BLaER1 treated with 17β-estradiol and CSF1 and Interleukin-3, amounts not matched to agents 10 nM and 100 nM (cell line): ENCODE data around the gene ERCC3.
"Not testable (repeated sequence)": the region's sequence is repeated elsewhere in the genome, so short reads cannot be mapped to it uniquely, and the experiment has no call there.

Source experiments
- H3K27ac ChIP-seq, 11 experiments: shearing (Covaris generic); formaldehyde crosslinking; 2 replicates each; pipeline ENCODE4 v1.8.1; 2022
- H3K27me3 ChIP-seq, 11 experiments: shearing (Covaris generic); formaldehyde crosslinking; 2 replicates each; pipeline ENCODE4 v1.8.1; 2022
- H3K36me3 ChIP-seq, 11 experiments: shearing (Covaris generic); formaldehyde crosslinking; 2 replicates each; pipeline ENCODE4 v1.8.1; 2022
- H3K4me1 ChIP-seq, 10 experiments: shearing (Covaris generic); formaldehyde crosslinking; 2 replicates each; pipeline ENCODE4 v1.8.1; 2022
- H3K4me2 ChIP-seq, 11 experiments: shearing (Covaris generic); formaldehyde crosslinking; 2 replicates each; pipeline ENCODE4 v1.8.1; 2022
- H3K4me3 ChIP-seq, 10 experiments: shearing (Covaris generic); formaldehyde crosslinking; 2 replicates each; pipeline ENCODE4 v1.8.1; 2022
- H3K9ac ChIP-seq, 11 experiments: shearing (Covaris generic); formaldehyde crosslinking; 2 replicates each; pipeline ENCODE4 v1.8.1; 2022
- H3K9me3 ChIP-seq, 11 experiments: shearing (Covaris generic); formaldehyde crosslinking; replicated peaks in 1 of 11; 2 replicates each; pipeline ENCODE4 v1.8.1; 2022
- H4K20me1 ChIP-seq, 11 experiments: shearing (Covaris generic); formaldehyde crosslinking; 2 replicates each; pipeline ENCODE4 v1.8.1; 2022
- Cebpa-rat ChIP-seq, 11 experiments: shearing (Covaris generic); IDR thresholded peaks; 2 replicates each; pipeline ENCODE4 v1.8.1; 2022

The ERCC3 gene

GRCh38 chr2:127217470-127218325 lies 76.2 kb downstream of the ERCC3 start:
- no peak overlapping the region for H3K9ac ChIP-seq
- H4K20me1 ChIP-seq = peaks cover 0 to 6% (median 0%) of the 10 kb centered on the region in 11 experiments; a peak in 3 of 22 replicates
- H3K4me1 ChIP-seq = peaks cover 0 to 8% (median 0%) of the 10 kb centered on the region in 10 experiments; a peak in 2 of 20 replicates
- no peak overlapping the region for H3K27ac ChIP-seq
- H3K9me3 ChIP-seq = peaks cover 49 to 71% (median 64%) of the 10 kb centered on the region in 11 experiments
- no peaks in the 10 kb centered on the region for H3K36me3 ChIP-seq
- no peak for TF ChIP-seq Cebpa-rat (IDR thresholded peaks at IDR 0.05)
- no peak overlapping the region for H3K4me3 ChIP-seq
- no peak overlapping the region for H3K4me2 ChIP-seq
- H3K27me3 ChIP-seq = peaks cover 50 to 67% (median 58%) of the 10 kb centered on the region in 11 experiments

- Histone ChIP-seq H3K4me1 (peaks cover 0 to 8% (median 0%) of the 10 kb centered on the region in 10 experiments; a peak in 2 of 20 replicates), H3K4me3 (no peak overlapping the region), H3K4me2 (no peak overlapping the region), H3K36me3 (no peaks in the 10 kb centered on the region), H3K27me3 (peaks cover 50 to 58% (median 53%) of the 10 kb centered on the region in 11 experiments), H4K20me1 (peaks cover 0 to 6% (median 0%) of the 10 kb centered on the region in 11 experiments; a peak in 3 of 22 replicates), H3K9ac (no peak overlapping the region), H3K9me3 (peaks cover 49 to 71% (median 64%) of the 10 kb centered on the region in 11 experiments), H3K27ac (no peak overlapping the region)
- TF ChIP-seq Cebpa-rat (IDR thresholded peaks at IDR 0.05) = no peak
Observed at GRCh38 chr2:127216593-127216992, 77.4 kb downstream of the ERCC3 start.

GRCh38 chr2:127216095-127216494 lies 77.8 kb downstream of the ERCC3 start:
- Histone ChIP-seq H3K27ac (no peak overlapping the region), H3K27me3 (peaks cover 45 to 53% (median 48%) of the 10 kb centered on the region in 11 experiments), H3K9ac (no peak overlapping the region), H3K36me3 (no peaks in the 10 kb centered on the region), H4K20me1 (peaks cover 0 to 6% (median 0%) of the 10 kb centered on the region in 11 experiments; a peak in 3 of 22 replicates), H3K4me3 (no peak overlapping the region), H3K4me2 (no peak overlapping the region), H3K4me1 (peaks cover 0 to 8% (median 0%) of the 10 kb centered on the region in 10 experiments; a peak in 2 of 20 replicates), H3K9me3 (peaks cover 47 to 67% (median 59%) of the 10 kb centered on the region in 11 experiments)
- TF ChIP-seq Cebpa-rat (IDR thresholded peaks at IDR 0.05) = no peak

- not testable (repeated sequence) for H3K36me3 ChIP-seq, H4K20me1 ChIP-seq, H3K4me3 ChIP-seq, H3K9ac ChIP-seq, H3K4me2 ChIP-seq, H3K4me1 ChIP-seq, H3K27ac ChIP-seq
- Histone ChIP-seq H3K27me3 (peaks cover 26 to 34% (median 29%) of the 10 kb centered on the region in 11 experiments), H3K9me3 (peaks cover 38 to 50% (median 40%) of the 10 kb centered on the region in 11 experiments)
Observed at GRCh38 chr2:127214201-127214600, 79.7 kb downstream of the ERCC3 start.

- H3K4me3 ChIP-seq = no peak overlapping the region
- TF ChIP-seq Cebpa-rat (IDR thresholded peaks at IDR 0.05) = no peak
- no peaks in the 10 kb centered on the region for H3K27me3 ChIP-seq
- no peak overlapping the region for H3K27ac ChIP-seq
- H4K20me1 ChIP-seq = no peaks in the 10 kb centered on the region
- no peaks in the 10 kb centered on the region for H3K4me1 ChIP-seq
- no peaks in the 10 kb centered on the region for H3K36me3 ChIP-seq
- no peak overlapping the region for H3K4me2 ChIP-seq
- peaks cover 1 to 22% (median 12%) of the 10 kb centered on the region in 11 experiments; a peak in 16 of 22 replicates for H3K9me3 ChIP-seq
- H3K9ac ChIP-seq = no peak overlapping the region
Observed at GRCh38 chr2:127208313-127208712, 85.6 kb downstream of the ERCC3 start.
